ACHN (cell line): ENCODE data around the gene AOPEP.
A peak's percentile ranks its signal among the peaks of the same experiment; 100 is the strongest.

Experiments
- DNase-seq: peaks from one replicate; pipeline ENCODE4 v3.0.0-alpha.2; 2015
- in situ Hi-C: cut with HindIII; loops from 2 replicates; pipeline ENCODE4 v1.10.0; 2017; ENCODE audit warnings: low sequenced_read_pairs, low pct_ligation_motif_present, low pct_unique_long_range_greater_than_20kb

Gene AOPEP

DNA sequence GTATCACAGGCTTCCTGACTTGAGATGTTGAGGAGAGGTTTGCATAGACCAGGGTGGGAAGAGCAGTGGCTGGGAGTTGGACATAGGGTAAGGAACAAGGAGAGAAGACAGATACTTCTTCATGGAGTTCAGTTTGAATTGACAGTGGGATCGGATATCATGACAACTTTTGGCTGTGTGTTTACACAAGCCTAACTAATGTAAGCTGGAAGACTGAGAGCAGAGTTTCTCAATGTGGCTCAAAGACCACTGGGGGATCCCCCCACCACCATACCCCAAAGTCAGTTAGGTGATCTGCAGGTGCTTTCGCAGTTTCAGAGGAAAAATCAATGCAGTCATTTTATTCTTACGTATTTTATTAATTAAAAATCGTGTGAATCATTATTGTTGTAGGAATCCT, 125.9 kb downstream of the AOPEP start:
- in situ Hi-C loops: no loop called here
- no peak for DNase-seq

DNA sequence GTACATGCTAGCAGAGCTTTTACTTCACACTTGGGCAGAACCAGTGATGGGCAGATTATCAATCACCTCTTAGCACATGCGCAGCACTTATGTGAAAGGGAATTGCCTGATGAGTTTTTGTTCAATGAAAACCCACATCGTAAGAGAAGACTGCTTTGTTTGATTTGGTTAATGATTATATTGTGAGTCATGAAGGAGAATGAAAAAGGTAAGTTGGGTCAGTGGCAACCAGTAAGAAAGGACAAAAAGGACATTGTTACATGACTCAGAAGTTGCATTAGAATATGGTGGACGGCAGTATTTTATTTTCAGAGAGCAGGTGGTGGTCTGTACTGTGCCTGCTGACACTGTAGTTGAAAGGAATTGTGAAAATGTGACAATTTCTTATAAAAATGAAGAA, 127.4 kb downstream of the AOPEP start:
- in situ Hi-C loops: no loop called here
- DNase-seq: peak; percentile 63

- DNase-seq: no peak
- in situ Hi-C loops: no loop called here
Measured at GRCh38 chr9:94855903-94856302, 129.4 kb downstream of the AOPEP start.

DNA sequence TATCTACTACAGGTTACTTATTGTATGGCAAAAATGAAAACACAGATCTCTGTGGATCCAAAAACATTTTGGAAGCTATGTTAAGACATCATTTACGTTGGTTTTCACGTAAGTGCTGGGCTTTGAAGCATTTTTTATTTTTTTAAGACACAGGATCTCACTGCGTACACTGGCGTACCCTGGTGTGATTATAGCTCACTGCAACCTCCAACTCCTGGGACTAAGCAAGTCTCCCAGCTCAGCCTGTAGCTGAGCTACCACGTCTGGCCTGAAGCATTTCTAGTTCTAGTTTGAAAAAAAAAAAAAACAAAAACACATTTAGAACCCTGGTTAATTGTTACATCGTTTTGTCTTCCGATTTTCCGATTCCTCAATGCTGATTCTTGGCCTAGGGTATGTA, 131.3 kb downstream of the AOPEP start:
- no peak for DNase-seq
- in situ Hi-C loops: no loop called here

DNA sequence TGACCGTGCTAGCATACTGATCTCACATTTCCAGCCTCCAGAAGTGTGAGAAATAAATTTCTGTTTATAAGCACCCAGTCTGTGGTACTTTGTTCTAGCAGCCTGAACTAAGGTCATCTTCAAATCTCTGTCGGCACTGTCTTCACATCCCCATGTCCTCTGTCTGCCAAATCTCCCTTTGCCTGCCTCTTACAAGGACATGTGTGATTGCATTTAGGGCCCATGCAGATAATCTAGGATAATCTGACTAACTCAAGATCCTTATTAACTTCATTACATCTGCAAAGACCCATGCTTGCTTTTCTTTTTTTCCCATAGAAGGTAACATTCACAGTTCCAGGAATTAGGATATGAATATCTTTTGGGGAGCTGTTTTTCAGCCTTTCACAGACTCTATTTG, 132.7 kb downstream of the AOPEP start:
- in situ Hi-C loops: no loop called here
- DNase-seq: no peak

- in situ Hi-C loops: no loop called here
- DNase-seq: no peak
Measured at GRCh38 chr9:94859891-94860290, 133.4 kb downstream of the AOPEP start.

GRCh38 chr9:94860678-94861588, 134.4 kb downstream of the AOPEP start:
- in situ Hi-C loops: no loop called here
- DNase-seq: no peak

- DNase-seq: no peak
- in situ Hi-C loops: no loop called here
Measured at GRCh38 chr9:94861589-94862272, 135.2 kb downstream of the AOPEP start.

- no peak for DNase-seq
- in situ Hi-C loops: no loop called here
Measured at GRCh38 chr9:94864196-94864595, 137.7 kb downstream of the AOPEP start.

DNA sequence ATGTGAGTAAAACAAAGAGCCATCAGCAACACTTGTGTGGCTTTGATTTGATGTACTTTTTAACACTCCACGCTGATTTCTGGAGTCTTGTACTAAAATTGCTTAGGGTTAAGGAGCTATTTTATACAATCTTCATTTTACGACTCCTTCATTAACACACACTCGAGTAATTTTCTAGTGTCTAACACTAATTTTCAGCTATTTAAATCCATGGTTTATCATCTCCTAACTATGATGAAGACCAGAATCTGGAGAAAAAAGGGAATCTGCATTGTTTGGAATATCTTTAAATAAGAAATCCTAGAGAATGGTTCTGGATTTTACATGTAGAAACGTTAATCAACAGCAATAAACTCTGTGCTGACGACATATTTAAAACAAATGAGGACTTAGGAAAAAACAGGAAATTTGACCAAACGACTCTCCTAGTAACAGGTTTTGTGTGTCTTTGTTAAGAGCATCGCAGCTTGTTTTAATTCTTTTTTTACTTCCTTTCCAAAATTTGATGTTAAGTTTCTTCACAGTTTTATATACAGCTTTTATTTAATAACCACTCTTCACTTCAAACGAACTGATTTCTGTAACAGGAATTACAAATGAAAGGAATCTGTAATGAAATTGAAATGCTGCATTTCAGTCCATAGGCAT, 138.5 kb downstream of the AOPEP start:
- DNase-seq: no peak
- in situ Hi-C loops: no loop called here

- no peak for DNase-seq
- in situ Hi-C loops: no loop called here
Measured at GRCh38 chr9:94865582-94866452, 139.3 kb downstream of the AOPEP start.

DNA sequence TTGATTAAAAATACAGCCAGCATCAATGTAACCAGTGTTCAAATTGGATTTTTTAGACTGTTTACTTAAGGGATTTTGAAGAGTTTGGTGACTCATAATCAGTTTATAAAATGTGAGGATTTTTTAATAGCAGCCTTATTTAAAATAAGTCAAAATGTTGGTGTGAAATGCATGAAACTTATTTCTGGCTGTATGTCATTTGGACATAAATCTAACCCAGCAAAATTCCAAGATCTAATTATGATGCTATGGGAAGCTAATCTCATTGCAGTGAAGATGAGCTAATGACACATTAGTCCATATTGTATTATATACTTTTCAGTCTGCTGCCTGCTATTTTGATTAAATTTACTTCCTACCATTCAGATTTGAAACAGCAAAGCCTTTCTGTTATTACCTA, 140.3 kb downstream of the AOPEP start:
- no peak for DNase-seq

GRCh38 chr9:94867281-94867841, 140.9 kb downstream of the AOPEP start:
- in situ Hi-C loops: no loop called here
- peak; percentile 84 for DNase-seq

More for the DNA sequence above, 140.3 kb downstream of the AOPEP start:
- in situ Hi-C loops: no loop called here

GRCh38 chr9:94867842-94868312, 141.4 kb downstream of the AOPEP start:
- peak; percentile 70 for DNase-seq
- in situ Hi-C loops: no loop called here

DNA sequence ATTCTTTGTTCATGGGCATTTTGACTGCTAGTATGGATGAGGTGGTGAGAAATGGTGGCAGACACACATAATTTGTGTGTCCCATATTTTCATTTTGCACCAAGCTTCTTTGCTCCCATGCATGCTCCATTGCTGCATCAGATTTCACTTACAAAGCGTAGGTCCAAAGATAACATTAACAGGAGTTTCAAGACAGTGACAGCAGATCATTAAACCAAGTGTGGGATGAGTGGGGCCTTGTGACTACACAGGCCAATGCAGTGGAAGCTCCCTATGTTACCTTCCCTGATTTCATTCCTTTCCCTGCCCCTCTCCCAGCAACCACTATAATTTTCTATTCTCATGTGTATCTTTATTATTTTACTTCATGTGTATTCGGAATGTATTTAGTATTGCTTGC, 142.0 kb downstream of the AOPEP start:
- in situ Hi-C loops: no loop called here
- no peak for DNase-seq

DNA sequence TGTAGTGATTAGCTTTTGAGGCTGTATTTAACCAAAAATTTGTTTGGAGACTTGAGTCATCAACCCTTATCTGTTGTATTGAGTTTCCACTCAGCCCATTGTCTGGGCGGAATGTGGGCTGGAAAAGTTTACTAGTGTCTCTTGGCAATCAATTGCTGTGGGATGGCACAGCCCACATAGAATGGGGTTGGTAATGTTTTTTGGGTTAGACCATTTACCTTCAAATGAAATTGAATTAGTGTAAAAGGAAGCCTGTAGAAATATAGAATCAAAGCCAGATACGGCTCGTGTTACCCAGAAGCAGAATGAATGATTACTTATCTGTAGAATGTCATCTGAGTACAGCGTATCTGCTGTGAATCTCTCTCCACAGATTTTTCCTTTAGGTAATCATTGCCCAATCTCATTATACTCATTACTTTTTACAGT, 142.9 kb downstream of the AOPEP start:
- in situ Hi-C loops: no loop called here
- DNase-seq: no peak

DNA sequence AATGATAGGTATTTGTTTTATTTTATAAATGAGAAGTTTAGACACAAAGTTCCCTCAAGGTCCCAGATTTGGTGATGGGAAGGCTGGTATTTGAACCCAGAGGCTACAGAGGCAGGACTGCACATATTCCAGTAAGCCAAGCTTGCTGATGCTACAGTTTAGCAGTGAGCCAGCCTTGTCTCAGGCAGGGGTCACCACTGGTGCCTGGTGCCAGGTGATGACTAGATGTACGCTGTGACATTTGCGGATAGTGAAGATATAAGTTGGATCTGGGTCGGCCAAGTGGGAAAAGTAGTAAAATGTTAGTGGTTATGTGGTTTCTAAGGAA, 143.9 kb downstream of the AOPEP start:
- in situ Hi-C loops: no loop called here
- no peak for DNase-seq

- in situ Hi-C loops: no loop called here
- DNase-seq: no peak
Measured at GRCh38 chr9:94870793-94871558, 144.5 kb downstream of the AOPEP start.
